ENCODE data around the gene COL13A1. TPM values are rescaled to one million over a fixed set of nuclear protein-coding genes. Genes with fewer than 3 reads are reported as not detected.

COL13A1 gene
- total and polyA plus RNA-seq, 8 donors, result 2.1 to 68.5 (median 52.4) TPM

DNA sequence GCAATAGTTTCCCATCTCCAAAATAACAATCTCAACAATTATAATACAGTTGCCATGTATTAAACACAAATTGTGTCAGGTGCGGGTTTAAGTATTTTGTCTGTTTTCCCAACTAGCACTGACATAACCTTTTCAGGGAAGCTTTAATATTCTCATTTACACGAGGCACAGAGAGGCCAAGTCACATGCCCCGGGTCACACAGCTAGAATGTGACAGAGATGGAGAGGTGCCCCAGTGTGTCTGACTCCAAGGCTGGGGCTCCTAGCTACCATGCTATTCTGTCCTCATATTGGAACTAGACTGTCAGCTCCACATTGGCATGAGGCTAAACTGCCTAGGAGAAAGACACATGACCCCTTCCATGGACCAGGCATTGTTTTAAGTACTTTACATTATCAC lies 77.2 kb downstream of the COL13A1 start:
- no peak overlapping the region for H3K4me3 ChIP-seq
- intact Hi-C loops (cut with DNase I), result no loop called here
- no peak overlapping the region for H3K27ac ChIP-seq
- H3K4me1 ChIP-seq, result no peaks in the 10 kb centered on the region
- H3K27me3 ChIP-seq, result peaks cover 0 to 19% of the 10 kb centered on the region in 2 donors
- no peak for ATAC-seq
- TF ChIP-seq, protein P1, sequence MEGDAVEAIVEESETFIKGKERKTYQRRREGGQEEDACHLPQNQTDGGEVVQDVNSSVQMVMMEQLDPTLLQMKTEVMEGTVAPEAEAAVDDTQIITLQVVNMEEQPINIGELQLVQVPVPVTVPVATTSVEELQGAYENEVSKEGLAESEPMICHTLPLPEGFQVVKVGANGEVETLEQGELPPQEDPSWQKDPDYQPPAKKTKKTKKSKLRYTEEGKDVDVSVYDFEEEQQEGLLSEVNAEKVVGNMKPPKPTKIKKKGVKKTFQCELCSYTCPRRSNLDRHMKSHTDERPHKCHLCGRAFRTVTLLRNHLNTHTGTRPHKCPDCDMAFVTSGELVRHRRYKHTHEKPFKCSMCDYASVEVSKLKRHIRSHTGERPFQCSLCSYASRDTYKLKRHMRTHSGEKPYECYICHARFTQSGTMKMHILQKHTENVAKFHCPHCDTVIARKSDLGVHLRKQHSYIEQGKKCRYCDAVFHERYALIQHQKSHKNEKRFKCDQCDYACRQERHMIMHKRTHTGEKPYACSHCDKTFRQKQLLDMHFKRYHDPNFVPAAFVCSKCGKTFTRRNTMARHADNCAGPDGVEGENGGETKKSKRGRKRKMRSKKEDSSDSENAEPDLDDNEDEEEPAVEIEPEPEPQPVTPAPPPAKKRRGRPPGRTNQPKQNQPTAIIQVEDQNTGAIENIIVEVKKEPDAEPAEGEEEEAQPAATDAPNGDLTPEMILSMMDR (IDR thresholded peaks at IDR 0.05), result no peak
- H3K36me3 ChIP-seq, result no peaks in the 10 kb centered on the region
- no peaks in the 10 kb centered on the region for H3K9me3 ChIP-seq
- no peak for DNase-seq

DNA sequence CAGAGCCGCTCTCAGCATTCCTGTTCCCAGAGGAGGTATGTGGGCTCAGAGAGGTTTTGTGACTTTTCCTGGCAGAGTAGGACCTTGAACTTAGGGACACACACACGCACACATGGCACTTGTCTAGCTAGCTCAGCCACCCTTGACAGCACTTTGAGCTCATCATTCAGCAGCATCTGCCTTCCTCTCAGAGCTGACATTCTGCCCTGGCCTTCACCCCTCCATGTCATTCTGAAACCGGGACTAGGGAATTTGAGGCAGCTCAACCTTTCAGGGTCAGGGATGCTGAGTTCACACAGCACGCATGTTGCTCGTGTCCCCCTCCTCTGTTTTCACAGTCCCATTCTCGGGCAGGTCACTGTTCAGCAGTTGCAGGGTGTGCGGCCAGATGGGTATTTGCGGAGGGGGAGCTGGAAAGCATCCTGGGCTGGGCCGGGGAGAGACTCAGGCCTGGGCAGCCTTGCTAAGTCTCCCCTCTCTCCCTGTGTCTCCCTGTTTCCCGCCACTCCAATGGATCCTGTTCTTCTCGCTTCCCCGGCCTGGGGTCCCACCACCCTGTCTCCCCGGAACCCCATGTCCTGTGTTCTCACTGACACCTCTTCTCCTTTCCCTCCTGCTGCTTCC lies 78.0 kb downstream of the COL13A1 start:
- intact Hi-C loops (cut with DNase I), result no loop called here
- TF ChIP-seq, protein P1 (IDR thresholded peaks at IDR 0.05), result no peak
- Histone ChIP-seq H3K9me3 (no peaks in the 10 kb centered on the region), H3K27me3 (peaks cover 0 to 19% of the 10 kb centered on the region in 2 donors), H3K4me3 (no peak overlapping the region), H3K4me1 (no peaks in the 10 kb centered on the region), H3K27ac (no peak overlapping the region), H3K36me3 (no peaks in the 10 kb centered on the region)
- ATAC-seq, result no peak
- DNase-seq, result no peak

DNA sequence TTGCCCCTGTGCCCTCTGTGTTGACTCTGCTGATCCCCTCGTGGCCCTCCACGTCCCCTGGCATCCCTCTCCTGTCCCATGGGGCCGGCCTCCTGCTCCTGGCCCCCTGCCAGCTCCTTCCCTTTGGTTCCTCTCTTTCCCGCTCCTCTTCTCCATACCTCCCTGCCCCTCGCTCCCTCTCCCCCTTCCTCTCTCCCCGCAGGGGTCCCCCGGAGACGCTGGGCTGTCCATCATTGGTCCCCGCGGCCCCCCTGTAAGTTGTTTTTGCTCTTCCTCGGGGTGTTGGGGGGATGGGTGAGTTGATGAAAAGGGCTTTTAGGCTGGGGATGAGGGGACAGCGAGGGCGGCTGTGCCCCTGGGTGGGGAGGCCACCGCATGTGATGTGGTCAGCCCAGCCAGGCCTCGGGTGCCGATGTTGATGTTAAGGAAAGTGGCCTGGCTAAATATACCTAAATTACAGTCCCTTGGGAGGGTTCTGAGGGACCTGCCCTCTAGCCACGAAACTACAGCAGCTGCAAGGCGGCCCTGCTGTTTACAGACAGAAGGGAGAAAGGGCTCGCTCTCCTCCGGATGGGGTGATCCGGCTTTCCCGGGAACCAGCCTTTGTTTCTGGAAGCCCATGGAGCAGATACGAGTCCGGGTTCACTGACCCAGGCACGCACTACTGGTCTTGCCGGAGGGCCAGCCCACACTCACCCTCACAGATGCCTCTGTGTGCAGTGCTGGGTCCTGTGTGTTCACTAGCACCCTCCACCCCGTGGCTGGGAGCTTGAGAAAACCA lies 78.8 kb downstream of the COL13A1 start:
- no peak overlapping the region for H3K4me3 ChIP-seq
- intact Hi-C loops (cut with DNase I), result no loop called here
- TF ChIP-seq, protein P1 (IDR thresholded peaks at IDR 0.05), result no peak
- no peaks in the 10 kb centered on the region for H3K9me3 ChIP-seq
- H3K27me3 ChIP-seq, result peaks cover 0 to 19% of the 10 kb centered on the region in 2 donors
- H3K36me3 ChIP-seq, result no peaks in the 10 kb centered on the region
- no peak for DNase-seq
- H3K4me1 ChIP-seq, result no peaks in the 10 kb centered on the region
- ATAC-seq, result no peak
- H3K27ac ChIP-seq, result no peak overlapping the region

DNA sequence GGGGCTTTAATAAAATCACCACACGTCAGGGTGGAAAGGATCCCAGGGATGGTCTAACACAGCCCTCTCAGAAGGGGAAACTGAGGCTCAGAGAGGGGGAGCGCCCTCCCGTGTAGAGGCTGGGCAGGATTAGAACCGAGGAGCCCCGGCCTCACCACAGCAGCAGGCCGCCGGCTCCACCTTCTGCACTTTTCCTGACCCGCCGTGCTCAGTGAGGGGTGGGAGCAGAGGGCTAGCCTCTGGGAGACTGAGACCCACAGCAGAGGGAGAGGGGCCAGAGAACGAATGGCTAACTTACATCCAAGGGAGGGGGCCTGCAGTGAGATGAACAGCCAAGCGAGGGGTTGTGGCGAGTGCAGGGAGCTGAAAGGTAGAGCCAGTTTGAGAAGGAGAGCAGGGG lies 79.5 kb downstream of the COL13A1 start:
- Histone ChIP-seq H3K27me3 (peaks cover 0 to 19% of the 10 kb centered on the region in 2 donors), H3K4me1 (no peaks in the 10 kb centered on the region), H3K36me3 (no peaks in the 10 kb centered on the region), H3K9me3 (no peaks in the 10 kb centered on the region), H3K4me3 (no peak overlapping the region), H3K27ac (no peak overlapping the region)
- DNase-seq, result no peak
- intact Hi-C loops (cut with DNase I), result no loop called here
- TF ChIP-seq, protein P1 (IDR thresholded peaks at IDR 0.05), result no peak
- ATAC-seq, result no peak

DNA sequence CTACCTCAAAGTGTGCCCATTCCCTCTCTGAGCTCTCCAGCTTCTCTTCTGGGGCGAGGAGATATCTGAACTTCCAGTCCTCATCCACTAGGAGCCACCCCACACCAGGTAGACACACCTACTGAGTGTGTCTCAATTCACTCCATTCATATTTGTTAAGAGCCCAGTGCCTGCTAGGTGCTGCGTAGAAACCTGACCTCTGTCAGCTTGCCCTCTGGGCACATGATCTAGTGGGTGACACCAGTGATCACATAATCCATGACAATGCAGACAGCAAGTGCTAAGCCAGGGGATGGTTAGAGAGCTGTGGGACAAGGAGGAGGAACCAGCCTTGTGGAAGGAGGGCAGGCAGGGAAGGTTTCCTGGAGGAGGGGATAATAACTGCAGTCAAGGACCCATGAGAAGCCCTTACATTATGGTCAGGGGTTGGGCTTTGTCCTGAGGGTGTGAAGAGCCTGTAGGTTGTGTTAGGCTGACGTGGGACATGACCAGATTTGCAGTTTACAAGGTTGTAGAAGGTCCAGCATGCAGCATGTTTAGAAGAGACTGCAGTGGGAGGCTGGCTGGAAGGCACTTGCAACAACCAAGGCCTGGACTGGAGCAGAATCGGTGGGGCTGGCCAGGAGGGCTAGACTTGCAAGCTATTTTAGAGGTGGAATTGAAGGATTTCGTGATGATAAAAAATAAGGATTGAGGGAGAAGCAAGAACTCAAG lies 81.8 kb downstream of the COL13A1 start:
- intact Hi-C loops (cut with DNase I), result no loop called here
- TF ChIP-seq, protein P1 (IDR thresholded peaks at IDR 0.05), result no peak
- ATAC-seq (peak; percentile 82), DNase-seq (no peak)
- Histone ChIP-seq H3K9me3 (no peaks in the 10 kb centered on the region), H3K36me3 (no peaks in the 10 kb centered on the region), H3K27ac (no peak overlapping the region), H3K4me3 (no peak overlapping the region), H3K27me3 (peaks cover 0 to 19% of the 10 kb centered on the region in 2 donors), H3K4me1 (no peaks in the 10 kb centered on the region)

Data from left lung (tissue), 10 donors.